ENCODE data around the gene IL17RD. TPM values are rescaled to one million over a fixed set of nuclear protein-coding genes. Genes with fewer than 3 reads are reported as not detected.

IL17RD gene
- total and polyA plus RNA-seq, 2 of the 13 experiments (the other 11 are each of a cell fraction or from before 2014, with no cell fraction given) = 0.28 to 0.31 TPM

- no peak for TF ChIP-seq ZNF674 (CRISPR knock-in tag; IDR thresholded peaks at IDR 0.05; ENCODE audit: low read depth)
Measured at GRCh38 chr3:57130571-57131209, 34.5 kb downstream of the IL17RD start (continued).

GRCh38 chr3:57128826-57129667 is 36.1 kb downstream of the IL17RD start:
- in situ Hi-C loops (cut with HindIII; ENCODE audit: extremely low pct_ligation_motif_present, low pct_unique_long_range_greater_than_20kb) (no loop called here), intact Hi-C loops (cut with micrococcal nuclease; ENCODE audit: unreplicated experiment) (loop anchor here (1.0 kb wide), 1 partner anchor 42 kb away; no protein-coding TSS in a partner anchor)
- H3K36me3 ChIP-seq (replicated peaks in 1 of 2; ENCODE audit: control insufficient read depth in 1 of 2, insufficient read depth in 2 of 2, low read length in 2 of 2) = no peaks in the 10 kb centered on the region
- H3K4me2 ChIP-seq (ENCODE audit: low read depth, low read length) = no peak overlapping the region
- no peaks in the 10 kb centered on the region for H3K4me1 ChIP-seq (ENCODE audit: insufficient read depth, low read length)
- no peak overlapping the region for H3K27ac ChIP-seq (ENCODE audit: extremely low read length, insufficient read depth, low read length)
- H3K27me3 ChIP-seq (ENCODE audit: control insufficient read depth in 1 of 2, insufficient read depth in 2 of 2, low read length in 2 of 2) = peaks cover 1 to 44% of the 10 kb centered on the region in 2 experiments; a peak in 3 of 5 replicates
- ChIA-PET POLR2A (no interaction called here), CTCF (ENCODE audit: low intra/inter-chr PET ratio, low total read pairs) (no interaction called here)
- 52% methylated on average over 14 of the region's 14 CpGs for whole genome bisulfite sequencing (ENCODE audit: low lambda C conversion rate)
- ATAC-seq (no peak), FAIRE-seq (no peak), DNase-seq (ENCODE audit: low spot score) (no peak)
- H3K79me2 ChIP-seq (ENCODE audit: insufficient read depth, low read length) = no peaks in the 10 kb centered on the region
- H3K9ac ChIP-seq (ENCODE audit: insufficient read depth, low read depth, low read length) = no peak overlapping the region
- TF ChIP-seq NRL (CRISPR knock-in tag; IDR thresholded peaks at IDR 0.05; ENCODE audit: borderline replicate concordance) (no peak), ZBTB33 (CRISPR knock-in tag; IDR thresholded peaks at IDR 0.05) (no peak), ZNF784 (CRISPR knock-in tag; IDR thresholded peaks at IDR 0.05; ENCODE audit: borderline replicate concordance) (no peak), ZNF652 (CRISPR knock-in tag; IDR thresholded peaks at IDR 0.05; ENCODE audit: borderline replicate concordance, low read depth) (no peak), KAT7 (CRISPR knock-in tag; IDR thresholded peaks at IDR 0.05; ENCODE audit: borderline replicate concordance) (no peak), ZNF605 (CRISPR knock-in tag; IDR thresholded peaks at IDR 0.05) (no peak), ZNF83 (CRISPR knock-in tag; IDR thresholded peaks at IDR 0.05; ENCODE audit: borderline replicate concordance) (no peak), MYC (CRISPR knock-in tag; IDR thresholded peaks at IDR 0.05; ENCODE audit: borderline replicate concordance) (no peak), TBX3 (IDR thresholded peaks at IDR 0.05; ENCODE audit: borderline replicate concordance) (no peak), SRSF9 (IDR thresholded peaks at IDR 0.05; ENCODE audit: borderline replicate concordance, insufficient read depth, low read depth, low read length, poor library complexity, severe bottlenecking) (no peak), TRIM22 (IDR thresholded peaks at IDR 0.05) (no peak), ZNF253 (CRISPR knock-in tag; IDR thresholded peaks at IDR 0.05; ENCODE audit: borderline replicate concordance) (no peak)
- TF ChIP-seq, protein P1, sequence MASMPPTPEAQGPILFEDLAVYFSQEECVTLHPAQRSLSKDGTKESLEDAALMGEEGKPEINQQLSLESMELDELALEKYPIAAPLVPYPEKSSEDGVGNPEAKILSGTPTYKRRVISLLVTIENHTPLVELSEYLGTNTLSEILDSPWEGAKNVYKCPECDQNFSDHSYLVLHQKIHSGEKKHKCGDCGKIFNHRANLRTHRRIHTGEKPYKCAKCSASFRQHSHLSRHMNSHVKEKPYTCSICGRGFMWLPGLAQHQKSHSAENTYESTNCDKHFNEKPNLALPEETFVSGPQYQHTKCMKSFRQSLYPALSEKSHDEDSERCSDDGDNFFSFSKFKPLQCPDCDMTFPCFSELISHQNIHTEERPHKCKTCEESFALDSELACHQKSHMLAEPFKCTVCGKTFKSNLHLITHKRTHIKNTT (CRISPR knock-in tag; IDR thresholded peaks at IDR 0.05) = no peak
- BruUV-seq (replicated peaks) = no TSS peak
- no peaks in the 10 kb centered on the region for H4K20me1 ChIP-seq (ENCODE audit: insufficient read depth, low read length)
- no peak overlapping the region for H3K4me3 ChIP-seq (replicated peaks in 1 of 3; ENCODE audit: insufficient read depth in 1 of 3, low read depth in 2 of 3, low read length in 3 of 3)
- H2AFZ ChIP-seq (ENCODE audit: low read length) = no peak overlapping the region
- H3K9me3 ChIP-seq (ENCODE audit: low read length) = no peaks in the 10 kb centered on the region

Measured in HepG2 (cell line).